GM20431 (cell line): Measurements from ENCODE around the gene KIF26B.
"Not testable (repeated sequence)": the region's sequence is repeated elsewhere in the genome, so short reads cannot be mapped to it uniquely, and the experiment has no call there.

ENCODE experiments used
- in situ Hi-C: fragments of 300-500 bp; cut with MseI, MboI; formaldehyde crosslinking; loops from one replicate; pipeline ENCODE4 v1.15.0; 2020; ENCODE audit warnings: low sequenced_read_pairs; ENCODE audit not compliant: unreplicated experiment

Gene KIF26B

GRCh38 chr1:245336149-245336983 lies 181.6 kb downstream of the KIF26B start:
- in situ Hi-C loops = no loop called here

DNA sequence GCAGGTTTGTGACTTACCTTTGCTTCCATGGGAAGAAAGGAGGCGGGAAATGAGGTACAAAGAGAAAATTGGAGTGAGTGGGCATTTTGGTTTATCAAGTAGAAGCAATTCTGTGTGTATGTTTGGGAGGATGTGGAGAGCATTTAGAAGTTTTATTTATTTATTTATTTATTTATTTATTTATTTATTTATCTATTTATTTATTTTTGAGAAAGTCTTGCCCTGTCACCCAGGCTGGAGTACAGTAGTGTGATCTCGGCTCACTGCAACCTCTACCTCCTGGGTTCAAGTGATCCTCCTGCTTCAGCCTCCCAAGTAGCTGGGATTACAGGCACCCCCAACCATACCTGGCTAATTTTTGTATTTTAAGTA lies 182.2 kb downstream of the KIF26B start:
- in situ Hi-C loops = not testable (repeated sequence)

GRCh38 chr1:245337829-245338484 lies 183.2 kb downstream of the KIF26B start:
- in situ Hi-C loops = no loop called here

DNA sequence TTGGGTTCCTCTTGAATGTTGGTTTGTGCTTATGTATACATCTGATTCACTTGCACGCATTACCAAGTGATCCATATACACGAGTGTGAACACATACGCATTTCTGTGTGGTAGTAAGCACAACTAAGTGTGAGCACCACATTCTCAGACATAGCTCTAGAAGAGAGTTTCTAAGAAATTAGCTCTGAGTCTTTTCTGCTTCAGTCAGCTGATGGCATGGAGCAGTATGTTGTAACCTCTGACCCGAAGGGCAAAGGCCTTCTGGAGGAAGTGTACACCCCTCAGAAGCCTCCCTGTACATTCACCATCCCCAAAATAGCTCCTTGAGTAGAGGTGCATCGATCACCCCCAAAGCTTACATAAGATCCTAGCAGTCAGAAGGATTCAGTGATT lies 183.7 kb downstream of the KIF26B start:
- in situ Hi-C loops = no loop called here

- in situ Hi-C loops = no loop called here
Observed at GRCh38 chr1:245341743-245342142, 187.0 kb downstream of the KIF26B start.

- in situ Hi-C loops = no loop called here
Observed at GRCh38 chr1:245345191-245345884, 190.6 kb downstream of the KIF26B start.

GRCh38 chr1:245348626-245349025 lies 193.8 kb downstream of the KIF26B start:
- in situ Hi-C loops = no loop called here

GRCh38 chr1:245353411-245353810 lies 198.6 kb downstream of the KIF26B start:
- in situ Hi-C loops = no loop called here

GRCh38 chr1:245353915-245354775 lies 199.4 kb downstream of the KIF26B start:
- in situ Hi-C loops = no loop called here

DNA sequence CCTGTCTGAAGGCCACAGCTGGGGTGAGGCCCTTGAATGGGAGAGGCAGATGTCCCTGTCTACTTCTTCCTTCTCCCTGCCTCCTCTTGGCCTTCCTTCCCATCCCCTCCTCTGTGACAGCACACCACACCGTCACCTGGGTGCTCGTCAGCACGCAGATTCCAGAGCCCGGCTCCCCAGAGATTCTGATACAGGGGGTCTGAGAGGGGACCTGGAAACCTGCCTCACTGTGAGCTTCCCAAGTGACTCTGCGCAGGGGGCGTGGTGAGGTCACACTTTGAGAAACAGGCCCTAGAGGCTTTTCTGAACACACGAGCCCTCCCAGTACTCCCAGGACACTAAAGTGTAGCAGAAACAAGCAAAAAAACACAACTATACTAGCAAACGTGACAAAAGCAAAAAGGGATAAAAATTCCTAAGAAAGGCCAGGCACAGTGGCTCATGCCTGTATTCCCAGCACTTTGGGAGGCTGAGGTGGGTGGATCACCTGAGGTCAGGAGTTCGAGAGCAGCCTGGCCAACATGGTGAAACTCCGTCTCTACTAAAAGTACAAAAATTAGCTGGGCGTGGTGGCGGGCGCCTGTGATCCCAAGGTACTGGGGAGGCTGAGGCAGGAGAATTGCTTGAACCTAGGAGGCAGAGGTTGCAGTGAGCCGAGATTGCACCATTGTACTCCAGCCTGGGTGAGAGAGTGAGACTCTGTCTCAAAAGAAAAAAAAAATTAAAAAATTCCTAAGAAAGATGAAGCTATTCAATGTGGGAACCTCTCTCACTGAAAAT lies 201.3 kb downstream of the KIF26B start:
- in situ Hi-C loops = not testable (repeated sequence)

DNA sequence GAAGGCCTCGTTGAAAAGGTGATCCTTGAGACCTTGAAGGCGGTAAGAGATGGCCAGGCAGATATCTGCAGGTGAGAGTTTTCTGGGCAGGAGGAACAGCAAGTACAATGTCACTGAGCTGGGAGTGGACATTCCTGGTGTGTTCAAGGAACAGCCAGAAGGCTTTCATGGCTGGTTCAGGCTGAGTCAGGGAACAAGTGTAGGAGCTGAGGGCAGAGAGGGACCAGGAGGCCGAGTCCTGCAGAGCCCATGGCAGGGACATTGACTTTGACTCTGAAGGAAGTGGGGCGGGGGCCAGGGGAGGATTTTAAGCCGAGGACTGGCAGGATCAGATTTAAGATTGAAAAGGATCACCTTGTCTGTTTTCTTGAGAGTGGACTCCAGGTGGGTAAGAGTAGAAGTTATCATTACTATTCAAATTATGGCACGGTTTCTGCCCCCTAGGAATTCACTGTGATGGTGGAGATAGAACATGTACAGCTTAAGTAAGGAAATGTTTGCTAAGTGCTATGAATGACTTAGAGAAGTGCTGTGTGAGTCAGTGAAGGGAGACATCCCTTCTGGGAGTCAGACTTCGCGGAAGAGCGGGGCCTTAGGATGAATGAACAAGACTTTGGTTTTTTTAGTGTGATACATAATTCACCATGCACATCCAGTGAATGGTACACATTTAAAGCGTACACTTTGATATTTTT lies 202.3 kb downstream of the KIF26B start:
- in situ Hi-C loops = no loop called here

DNA sequence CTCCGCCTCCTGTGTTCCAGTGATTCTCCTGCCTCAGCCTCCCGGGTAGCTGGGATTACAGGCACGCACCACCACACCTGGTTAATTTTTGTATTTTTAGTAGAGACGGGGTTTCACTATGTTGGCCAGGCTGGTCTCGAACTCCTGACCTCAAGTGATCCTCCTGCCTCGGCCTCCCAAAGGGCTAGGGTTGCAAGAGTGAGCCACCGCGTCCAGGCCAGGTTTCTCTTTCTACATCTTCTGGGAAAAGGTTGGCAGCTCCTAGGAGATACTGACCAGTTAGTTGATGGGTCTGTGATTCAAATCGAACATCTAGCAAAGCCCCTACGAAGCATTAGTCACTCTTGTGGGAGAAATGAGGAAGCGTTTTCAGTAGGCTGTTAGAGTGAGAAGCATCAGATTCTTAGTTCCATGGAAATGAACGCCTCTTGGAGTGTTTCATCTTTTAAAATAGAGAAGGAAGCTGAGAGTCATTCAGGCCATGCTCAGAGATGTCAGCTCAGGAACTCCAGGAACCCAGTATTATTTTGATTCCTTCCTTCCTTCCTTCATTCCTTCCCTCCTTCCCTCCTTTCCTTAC lies 204.4 kb downstream of the KIF26B start:
- in situ Hi-C loops = not testable (repeated sequence)

DNA sequence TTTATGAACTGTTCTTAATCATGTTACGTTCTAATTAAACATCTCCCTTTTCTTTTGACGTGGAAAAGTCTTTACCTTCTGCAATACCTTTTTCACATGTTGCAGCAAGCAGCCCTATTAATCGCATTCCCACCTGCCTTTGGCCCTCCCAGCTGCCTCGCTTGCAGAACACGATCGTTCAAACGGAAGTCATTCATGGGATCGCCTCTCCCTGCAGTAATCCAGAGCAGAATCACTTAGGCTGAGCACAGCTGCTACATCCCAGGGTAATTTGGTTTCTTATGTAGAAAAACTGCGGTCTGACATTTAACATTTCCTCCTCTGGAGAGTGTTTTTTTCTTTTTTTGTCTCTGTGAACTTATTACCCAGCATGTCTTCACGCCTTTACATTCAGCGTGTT lies 206.3 kb downstream of the KIF26B start:
- in situ Hi-C loops = no loop called here

GRCh38 chr1:245361951-245362350 lies 207.2 kb downstream of the KIF26B start:
- in situ Hi-C loops = no loop called here

- in situ Hi-C loops = no loop called here
Observed at GRCh38 chr1:245363461-245364200, 208.8 kb downstream of the KIF26B start.

- in situ Hi-C loops = no loop called here
Observed at GRCh38 chr1:245365095-245366020, 210.6 kb downstream of the KIF26B start.

DNA sequence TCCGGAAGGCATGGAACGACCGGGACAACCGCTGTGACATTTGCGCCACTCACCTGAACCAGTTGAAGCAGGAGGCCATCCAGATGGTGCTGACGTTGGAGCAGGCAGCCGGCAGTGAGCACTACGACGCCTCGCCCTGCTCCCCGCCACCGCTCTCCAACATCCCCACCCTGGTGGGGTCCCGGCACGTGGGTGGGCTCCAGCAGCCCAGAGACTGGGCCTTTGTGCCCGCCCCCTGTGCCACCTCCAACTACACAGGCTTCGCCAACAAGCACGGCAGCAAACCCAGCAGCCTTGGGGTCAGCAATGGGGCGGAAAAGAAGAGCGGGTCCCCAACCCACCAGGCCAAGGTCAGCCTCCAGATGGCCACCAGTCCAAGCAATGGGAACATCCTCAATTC lies 212.1 kb downstream of the KIF26B start:
- in situ Hi-C loops = no loop called here
